HEK293 (cell line): ENCODE data around the gene BLOC1S3.

Experiments used
- CTCF ChIA-PET: fragments of 350-600 bp; formaldehyde crosslinking; extraction: SDS; loops from one replicate; lab custom pipeline; 2021; ENCODE audit warnings: antibody characterized with exemption; lab: Yijun Ruan, JAX
- POLR2A ChIA-PET: fragments of 300-600 bp; formaldehyde crosslinking; extraction: SDS; loops from one replicate; lab custom pipeline; 2020; ENCODE audit warnings: antibody characterized with exemption, inconsistent platforms; lab: Yijun Ruan, JAX
- H3K27ac ChIP-seq: fragments of 200-500 bp; sonication (Bioruptor generic); 2 replicates; pipeline ENCODE4 v1.5.1; 2014; ENCODE audit warnings: low read depth, low read length, control low read depth, inconsistent platforms; ENCODE audit errors: extremely low read depth
- H3K36me3 ChIP-seq, 2 experiments: fragments of 200-500 bp in 1 of 2; sonication (Bioruptor generic) in 1 of 2; 1 replicate in 1 of 2; 2 replicates in 1 of 2; pipeline ENCODE4 v1.5.1; 2014 to 2017; ENCODE audit warnings: inconsistent platforms in 2 of 2, low read length in 2 of 2; ENCODE audit not compliant: control insufficient read depth in 2 of 2, insufficient read depth in 1 of 2
- H3K4me1 ChIP-seq: fragments of 200-500 bp; sonication (Bioruptor generic); 2 replicates; pipeline ENCODE4 v1.5.1; 2014; ENCODE audit warnings: mild to moderate bottlenecking, low read length, inconsistent platforms; ENCODE audit not compliant: control insufficient read depth, insufficient read depth
- H3K4me3 ChIP-seq: 2 replicates; pipeline ENCODE4 v1.5.1; 2011; ENCODE audit warnings: low read depth, mild to moderate bottlenecking, control low read depth, low read length, moderate library complexity
- H3K9me3 ChIP-seq: fragments of 200-500 bp; sonication (Bioruptor generic); 2 replicates; pipeline ENCODE4 v1.5.1; 2014; ENCODE audit warnings: low read depth, low read length, inconsistent platforms; ENCODE audit not compliant: control insufficient read depth, insufficient read depth
- AEBP2 ChIP-seq: fragments of 450-650 bp; formaldehyde crosslinking; IDR thresholded peaks from 2 replicates; pipeline ENCODE4 v1.5.1; 2016; ENCODE audit warnings: missing biosample characterization, missing genetic modification characterization, borderline replicate concordance
- BCL6B ChIP-seq: fragments of 450-650 bp; formaldehyde crosslinking; IDR thresholded peaks from 2 replicates; pipeline ENCODE4 v1.5.1; 2017; ENCODE audit warnings: missing biosample characterization, missing genetic modification characterization
- CTCF ChIP-seq: fragments of 450-650 bp; formaldehyde crosslinking; IDR thresholded peaks from 2 replicates; pipeline ENCODE4 v1.5.1; 2016; ENCODE audit warnings: missing biosample characterization, missing genetic modification characterization
- PBX3 ChIP-seq: sonication (generic); formaldehyde crosslinking; IDR thresholded peaks from 2 replicates; pipeline ENCODE4 v1.8.1; 2022; ENCODE audit warnings: mild to moderate bottlenecking, moderate library complexity, missing genetic modification reagents
- PRDM4 ChIP-seq: fragments of 450-650 bp; formaldehyde crosslinking; IDR thresholded peaks from 2 replicates; pipeline ENCODE4 v1.5.1; 2017; ENCODE audit warnings: missing biosample characterization, missing genetic modification characterization
- RBAK ChIP-seq: fragments of 450-650 bp; formaldehyde crosslinking; IDR thresholded peaks from 2 replicates; pipeline ENCODE4 v1.5.1; 2016; ENCODE audit warnings: missing biosample characterization, missing genetic modification characterization
- ZBTB44 ChIP-seq: fragments of 450-650 bp; IDR thresholded peaks from 2 replicates; pipeline ENCODE4 v1.5.1; 2018; ENCODE audit warnings: missing biosample characterization, mild to moderate bottlenecking, missing genetic modification characterization
- ZBTB7A ChIP-seq: fragments of 450-650 bp; formaldehyde crosslinking; IDR thresholded peaks from 2 replicates; pipeline ENCODE4 v1.5.1; 2016; ENCODE audit warnings: low read depth, missing biosample characterization, missing genetic modification characterization
- ZFP69B ChIP-seq: fragments of 450-650 bp; formaldehyde crosslinking; IDR thresholded peaks from 2 replicates; pipeline ENCODE4 v1.5.1; 2016; ENCODE audit warnings: missing biosample characterization, missing genetic modification characterization
- ZNF132 ChIP-seq: fragments of 450-650 bp; formaldehyde crosslinking; IDR thresholded peaks from 2 replicates; pipeline ENCODE4 v1.5.1; 2017; ENCODE audit warnings: missing biosample characterization, missing genetic modification characterization, borderline replicate concordance
- ZNF133 ChIP-seq: fragments of 450-650 bp; formaldehyde crosslinking; IDR thresholded peaks from 2 replicates; pipeline ENCODE4 v1.5.1; 2016; ENCODE audit warnings: missing biosample characterization, missing genetic modification characterization
- ZNF202 ChIP-seq: fragments of 450-650 bp; formaldehyde crosslinking; IDR thresholded peaks from 2 replicates; pipeline ENCODE4 v1.5.1; 2016; ENCODE audit warnings: missing biosample characterization, missing genetic modification characterization, borderline replicate concordance
- ZNF350 ChIP-seq: fragments of 450-650 bp; formaldehyde crosslinking; IDR thresholded peaks from 2 replicates; pipeline ENCODE4 v1.5.0; 2017; ENCODE audit warnings: missing biosample characterization, mild to moderate bottlenecking, missing genetic modification characterization
- ZNF416 ChIP-seq: fragments of 450-650 bp; formaldehyde crosslinking; IDR thresholded peaks from 2 replicates; pipeline ENCODE4 v1.5.1; 2016; ENCODE audit warnings: missing biosample characterization, missing genetic modification characterization
- ZNF449 ChIP-seq: fragments of 450-650 bp; formaldehyde crosslinking; IDR thresholded peaks from 2 replicates; pipeline ENCODE4 v1.5.1; 2017; ENCODE audit warnings: missing biosample characterization, mild to moderate bottlenecking, missing genetic modification characterization, moderate library complexity
- ZNF510 ChIP-seq: fragments of 450-650 bp; formaldehyde crosslinking; IDR thresholded peaks from 2 replicates; pipeline ENCODE4 v1.5.1; 2018; ENCODE audit warnings: mild to moderate bottlenecking, missing genetic modification characterization, missing biosample characterization; ENCODE audit not compliant: insufficient replicate concordance
- ZNF555 ChIP-seq: fragments of 450-650 bp; formaldehyde crosslinking; conservative IDR thresholded peaks from 2 replicates; pipeline ENCODE4 v1.5.1; 2017; ENCODE audit warnings: missing biosample characterization, mild to moderate bottlenecking, missing genetic modification characterization, inconsistent platforms
- ZNF658 ChIP-seq: fragments of 450-650 bp; formaldehyde crosslinking; IDR thresholded peaks from 2 replicates; pipeline ENCODE4; 2016; ENCODE audit warnings: missing biosample characterization, missing genetic modification characterization
- ZNF664 ChIP-seq: fragments of 450-650 bp; formaldehyde crosslinking; IDR thresholded peaks from 2 replicates; pipeline ENCODE4 v1.5.1; 2016; ENCODE audit warnings: missing biosample characterization, missing genetic modification characterization
- ZNF677 ChIP-seq: fragments of 450-650 bp; IDR thresholded peaks from 2 replicates; pipeline ENCODE4 v1.5.0; 2018; ENCODE audit warnings: missing biosample characterization, mild to moderate bottlenecking, missing genetic modification characterization, moderate library complexity
- ZNF785 ChIP-seq: fragments of 450-650 bp; formaldehyde crosslinking; IDR thresholded peaks from 2 replicates; pipeline ENCODE4 v1.5.1; 2016; ENCODE audit warnings: missing biosample characterization, missing genetic modification characterization
- ZNF843 ChIP-seq: fragments of 450-650 bp; formaldehyde crosslinking; IDR thresholded peaks from 2 replicates; pipeline ENCODE4 v1.5.1; 2016; ENCODE audit warnings: missing biosample characterization, missing genetic modification characterization
- ZSCAN4 ChIP-seq: fragments of 450-650 bp; formaldehyde crosslinking; IDR thresholded peaks from 2 replicates; pipeline ENCODE4 v1.5.1; 2017; ENCODE audit warnings: missing biosample characterization, missing genetic modification characterization

BLOC1S3 gene

GRCh38 chr19:45205810-45206209, 27.2 kb downstream of the BLOC1S3 start:
- Histone ChIP-seq H3K4me3 (no peak overlapping the region), H3K4me1 (no peaks in the 10 kb centered on the region), H3K27ac (no peak overlapping the region), H3K9me3 (no peaks in the 10 kb centered on the region), H3K36me3 (no peaks in the 10 kb centered on the region; a peak in 1 of 3 replicates)
- TF ChIP-seq ZFP69B, result no peak
- TF ChIP-seq ZNF133, result no peak
- TF ChIP-seq ZNF664 (tag by site-specific recombination), result no peak
- no peak for TF ChIP-seq ZNF555 (tag by site-specific recombination)
- TF ChIP-seq ZNF510, result no peak
- no peak for TF ChIP-seq ZNF416 (tag by site-specific recombination)
- TF ChIP-seq ZNF677, result no peak
- TF ChIP-seq CTCF (tag by site-specific recombination), result no peak
- no peak for TF ChIP-seq ZNF843
- no peak for TF ChIP-seq ZNF350 (tag by site-specific recombination)
- TF ChIP-seq ZBTB44 (tag by site-specific recombination), result no peak
- no peak for TF ChIP-seq ZNF658 (tag by site-specific recombination)
- no peak for TF ChIP-seq ZNF202 (tag by site-specific recombination)
- no peak for TF ChIP-seq BCL6B (tag by site-specific recombination)
- no peak for TF ChIP-seq RBAK (tag by site-specific recombination)
- no peak for TF ChIP-seq AEBP2 (tag by site-specific recombination)
- no peak for TF ChIP-seq ZSCAN4
- POLR2A ChIA-PET, result no interaction called here
- CTCF ChIA-PET, result interaction anchor here (0.7 to 0.9 kb wide), 2 partner anchors 18 to 26 kb away, joined by 3 read pairs; no protein-coding TSS in a partner anchor

GRCh38 chr19:45206328-45206727, 27.7 kb downstream of the BLOC1S3 start:
- ChIA-PET POLR2A (no interaction called here), CTCF (interaction anchor here (0.6 to 0.8 kb wide), 3 partner anchors 19 to 334 kb away, joined by 3 to 4 read pairs (median 3); no protein-coding TSS in a partner anchor)
- Histone ChIP-seq H3K9me3 (no peaks in the 10 kb centered on the region), H3K4me1 (no peaks in the 10 kb centered on the region), H3K4me3 (no peak overlapping the region), H3K36me3 (no peaks in the 10 kb centered on the region; a peak in 1 of 3 replicates), H3K27ac (no peak overlapping the region)
- TF ChIP-seq ZNF449 (tag by site-specific recombination) (no peak), PBX3 (no peak), ZNF664 (tag by site-specific recombination) (no peak), ZNF132 (tag by site-specific recombination) (no peak), ZNF785 (tag by site-specific recombination) (no peak), ZBTB7A (tag by site-specific recombination) (no peak), PRDM4 (tag by site-specific recombination) (no peak)
